WERI-Rb-1 (cell line): ENCODE data around the gene ZNF544.

Experiments
- DNase-seq: peaks from one replicate; pipeline ENCODE4 v3.0.0-alpha.2; 2020
- H3K27ac ChIP-seq: fragments of 250-450 bp; sonication (Bioruptor Pico); 2 replicates; pipeline ENCODE4 v1.5.1; 2020; ENCODE audit warnings: mild to moderate bottlenecking, moderate library complexity
- H3K27me3 ChIP-seq: fragments of 250-450 bp; sonication (Bioruptor Pico); 2 replicates; pipeline ENCODE4 v1.5.1; 2021; ENCODE audit warnings: mild to moderate bottlenecking, low read depth, moderate library complexity; ENCODE audit not compliant: insufficient read depth, severe bottlenecking
- H3K36me3 ChIP-seq: fragments of 250-450 bp; sonication (Bioruptor Pico); 2 replicates; pipeline ENCODE4 v1.5.1; 2020; ENCODE audit warnings: mild to moderate bottlenecking, moderate library complexity
- H3K4me3 ChIP-seq: 2 replicates; pipeline ENCODE4 v1.5.1; 2011; ENCODE audit warnings: low read depth, mild to moderate bottlenecking, control low read depth, low read length
- H3K9me3 ChIP-seq: fragments of 250-450 bp; sonication (Bioruptor Pico); 2 replicates; pipeline ENCODE4 v1.5.1; 2021; ENCODE audit warnings: mild to moderate bottlenecking, moderate library complexity; ENCODE audit not compliant: severe bottlenecking
- TF ChIP-seq, protein P1 (sequence below): IDR thresholded peaks from 2 replicates; pipeline ENCODE4 v1.5.1; 2011; ENCODE audit warnings: low read depth, mild to moderate bottlenecking, control low read depth, inconsistent platforms, low read length

The ZNF544 gene

DNA sequence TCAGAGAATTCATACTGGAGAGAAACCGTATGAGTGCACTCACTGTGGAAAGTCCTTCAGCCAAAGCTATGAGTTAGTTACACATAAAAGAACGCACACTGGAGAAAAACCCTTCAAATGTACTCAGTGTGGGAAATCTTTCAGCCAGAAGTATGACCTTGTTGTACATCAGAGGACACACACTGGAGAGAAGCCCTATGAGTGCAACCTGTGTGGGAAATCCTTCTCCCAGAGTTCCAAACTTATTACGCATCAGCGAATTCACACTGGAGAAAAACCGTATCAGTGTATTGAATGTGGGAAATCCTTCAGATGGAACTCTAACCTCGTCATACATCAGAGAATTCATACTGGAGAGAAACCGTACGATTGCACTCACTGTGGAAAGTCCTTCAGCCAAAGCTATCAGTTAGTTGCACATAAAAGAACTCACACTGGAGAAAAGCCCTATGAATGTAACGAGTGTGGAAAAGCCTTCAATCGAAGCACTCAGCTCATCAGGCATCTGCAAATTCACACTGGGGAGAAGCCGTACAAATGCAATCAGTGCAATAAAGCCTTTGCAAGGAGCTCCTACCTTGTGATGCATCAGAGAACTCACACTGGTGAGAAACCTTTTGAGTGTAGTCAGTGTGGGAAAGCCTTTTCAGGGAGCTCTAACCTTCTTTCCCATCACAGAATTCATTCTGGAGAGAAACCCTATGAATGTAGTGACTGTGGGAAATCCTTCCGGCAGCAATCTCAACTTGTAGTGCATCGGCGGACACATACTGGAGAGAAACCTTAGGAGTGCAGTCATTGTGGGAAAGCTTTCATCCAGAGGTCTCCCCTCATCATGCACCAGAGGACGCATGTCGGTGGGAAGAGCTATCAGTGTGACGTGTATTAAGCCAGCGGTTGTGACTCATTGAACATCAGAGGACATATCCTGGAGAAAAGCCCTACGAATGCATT lies 33.5 kb downstream of the ZNF544 start:
- no peak for DNase-seq
- Histone ChIP-seq H3K4me3 (no peak overlapping the region), H3K27ac (no peak overlapping the region), H3K36me3 (peaks cover 93% of the 10 kb centered on the region), H3K27me3 (no peaks in the 10 kb centered on the region), H3K9me3 (peaks cover 91% of the 10 kb centered on the region)
- TF ChIP-seq, protein P1, sequence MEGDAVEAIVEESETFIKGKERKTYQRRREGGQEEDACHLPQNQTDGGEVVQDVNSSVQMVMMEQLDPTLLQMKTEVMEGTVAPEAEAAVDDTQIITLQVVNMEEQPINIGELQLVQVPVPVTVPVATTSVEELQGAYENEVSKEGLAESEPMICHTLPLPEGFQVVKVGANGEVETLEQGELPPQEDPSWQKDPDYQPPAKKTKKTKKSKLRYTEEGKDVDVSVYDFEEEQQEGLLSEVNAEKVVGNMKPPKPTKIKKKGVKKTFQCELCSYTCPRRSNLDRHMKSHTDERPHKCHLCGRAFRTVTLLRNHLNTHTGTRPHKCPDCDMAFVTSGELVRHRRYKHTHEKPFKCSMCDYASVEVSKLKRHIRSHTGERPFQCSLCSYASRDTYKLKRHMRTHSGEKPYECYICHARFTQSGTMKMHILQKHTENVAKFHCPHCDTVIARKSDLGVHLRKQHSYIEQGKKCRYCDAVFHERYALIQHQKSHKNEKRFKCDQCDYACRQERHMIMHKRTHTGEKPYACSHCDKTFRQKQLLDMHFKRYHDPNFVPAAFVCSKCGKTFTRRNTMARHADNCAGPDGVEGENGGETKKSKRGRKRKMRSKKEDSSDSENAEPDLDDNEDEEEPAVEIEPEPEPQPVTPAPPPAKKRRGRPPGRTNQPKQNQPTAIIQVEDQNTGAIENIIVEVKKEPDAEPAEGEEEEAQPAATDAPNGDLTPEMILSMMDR: no peak

- Histone ChIP-seq H3K36me3 (peaks cover 89% of the 10 kb centered on the region), H3K4me3 (no peak overlapping the region), H3K27ac (no peak overlapping the region), H3K9me3 (peaks cover 86% of the 10 kb centered on the region), H3K27me3 (no peaks in the 10 kb centered on the region)
- TF ChIP-seq, protein P1: no peak
- no peak for DNase-seq
These were observed 34.2 kb downstream of the ZNF544 start for GRCh38 chr19:58262922-58263296.

- Histone ChIP-seq H3K27me3 (no peaks in the 10 kb centered on the region), H3K9me3 (peaks cover 78% of the 10 kb centered on the region), H3K4me3 (no peak overlapping the region), H3K27ac (no peak overlapping the region), H3K36me3 (peaks cover 81% of the 10 kb centered on the region)
- no peak for DNase-seq
- TF ChIP-seq, protein P1: no peak
These were observed 36.4 kb downstream of the ZNF544 start for GRCh38 chr19:58265100-58265499.

- TF ChIP-seq, protein P1: no peak
- DNase-seq: no peak
- Histone ChIP-seq H3K36me3 (peaks cover 75% of the 10 kb centered on the region), H3K27me3 (no peaks in the 10 kb centered on the region), H3K9me3 (peaks cover 55% of the 10 kb centered on the region), H3K4me3 (no peak overlapping the region), H3K27ac (no peak overlapping the region)
These were observed 39.6 kb downstream of the ZNF544 start for GRCh38 chr19:58268344-58268743.

- Histone ChIP-seq H3K4me3 (no peak overlapping the region), H3K9me3 (peaks cover 8% of the 10 kb centered on the region), H3K27me3 (no peaks in the 10 kb centered on the region), H3K36me3 (peaks cover 45% of the 10 kb centered on the region), H3K27ac (no peak overlapping the region)
- TF ChIP-seq, protein P1: no peak
- DNase-seq: no peak
These were observed 46.1 kb downstream of the ZNF544 start for GRCh38 chr19:58274771-58275201.
